Activated T-cell treated with anti-CD3 and anti-CD28 coated beads for 4 hours (primary cell): Measurements from ENCODE around the gene AK5.
"Not testable (repeated sequence)": the region's sequence is repeated elsewhere in the genome, so short reads cannot be mapped to it uniquely, and the experiment has no call there.

ENCODE experiments used
- DNase-seq: peaks from one replicate; pipeline ENCODE4 v3.0.0-alpha.2; 2020

AK5 gene

DNA sequence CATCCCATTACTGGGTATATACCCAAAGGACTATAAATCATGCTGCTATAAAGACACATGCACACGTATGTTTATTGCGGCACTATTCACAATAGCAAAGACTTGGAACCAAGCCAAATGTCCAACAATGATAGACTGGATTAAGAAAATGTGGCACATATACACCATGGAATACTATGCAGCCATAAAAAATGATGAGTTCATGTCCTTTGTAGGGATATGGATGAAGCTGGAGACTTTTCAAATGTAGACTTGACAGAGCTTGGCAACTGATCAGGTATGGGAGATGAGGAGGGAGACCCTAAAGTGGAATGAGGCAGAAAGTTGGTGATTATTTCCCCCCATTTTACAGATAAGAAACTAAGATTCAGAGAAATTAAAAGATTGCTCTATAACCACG is 230.8 kb downstream of the AK5 start:
- not testable (repeated sequence) for DNase-seq

DNA sequence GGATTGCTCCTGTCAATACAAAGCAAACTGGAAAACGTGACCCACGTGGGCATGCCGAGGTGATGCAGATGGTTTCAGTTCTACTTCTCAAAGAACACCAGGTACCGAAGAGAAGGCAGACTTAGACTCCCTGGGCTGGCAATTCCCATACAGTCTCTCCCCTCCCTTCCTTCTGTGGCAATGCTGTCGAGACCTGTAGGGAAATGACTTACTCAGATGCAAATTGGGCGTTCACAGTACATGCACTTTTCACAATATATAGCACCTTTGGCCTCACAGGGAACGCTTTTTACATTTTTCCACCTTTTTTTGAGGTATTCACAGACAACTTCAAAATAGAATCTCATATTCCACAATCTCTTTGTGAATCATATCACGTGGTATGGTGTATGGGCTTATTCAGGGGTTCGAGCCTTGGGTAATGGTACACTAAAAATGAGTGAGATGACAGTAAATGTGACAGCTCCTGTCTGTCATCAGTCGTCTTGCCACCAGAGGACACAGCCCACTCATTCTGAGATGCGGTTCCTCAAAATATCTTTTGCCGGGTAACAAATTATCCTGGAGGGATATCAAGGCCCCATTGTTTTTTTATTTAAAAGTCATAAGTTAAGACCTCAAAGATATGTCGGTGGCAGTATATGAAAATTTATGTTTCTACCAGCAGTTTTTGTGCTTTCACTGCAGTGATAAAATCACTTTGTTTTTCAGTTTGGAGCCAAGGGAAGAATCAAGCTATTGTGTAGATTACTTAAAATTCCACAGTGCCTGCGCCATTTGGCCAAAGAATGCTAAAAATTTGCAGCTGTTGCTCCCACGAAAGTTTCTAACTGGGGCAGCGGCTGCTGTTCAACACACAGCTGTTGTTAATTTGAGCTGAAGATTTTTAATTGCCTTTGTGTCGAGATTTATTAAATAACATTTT is 232.3 kb downstream of the AK5 start:
- DNase-seq, result no peak

DNA sequence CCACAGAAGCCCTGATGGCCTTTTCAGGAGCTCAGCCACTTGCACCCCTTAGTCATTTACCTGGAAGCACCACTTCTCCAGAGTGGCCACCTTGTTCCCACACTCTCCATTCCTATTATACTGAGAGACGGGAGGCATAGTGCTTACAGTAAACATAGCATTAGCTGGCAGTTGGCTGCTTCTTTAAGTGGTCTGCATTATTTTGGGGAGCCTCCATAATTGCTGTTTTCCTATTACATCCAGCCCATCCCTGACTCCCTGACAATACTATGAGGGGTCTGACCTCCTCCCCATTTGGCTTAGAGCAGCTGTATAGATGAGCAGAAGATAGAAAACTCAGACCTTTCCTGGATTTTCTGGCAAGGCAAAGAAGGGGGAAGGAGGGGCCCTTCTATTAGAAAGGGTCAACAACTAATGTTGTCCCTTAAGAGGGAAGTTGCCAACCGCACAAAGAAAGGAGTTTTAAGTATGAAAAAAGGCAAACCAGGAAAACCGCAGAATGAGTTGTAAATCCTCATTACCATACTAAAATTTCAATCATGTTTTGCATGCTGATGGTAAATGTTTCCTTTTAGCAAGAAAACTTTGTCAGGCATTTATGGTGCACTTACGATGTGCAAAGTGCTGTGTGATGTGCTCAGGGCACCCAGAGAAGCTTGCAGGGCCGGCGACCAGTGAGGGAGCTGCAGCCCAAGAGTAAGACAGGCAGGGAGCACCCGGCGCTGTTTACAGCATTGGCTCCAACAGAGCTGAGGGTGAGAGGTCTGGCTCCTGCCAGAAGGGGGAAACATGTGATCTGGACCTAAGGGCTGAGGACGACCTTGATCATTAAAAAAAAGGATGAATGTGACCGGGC is 233.3 kb downstream of the AK5 start:
- no peak for DNase-seq

DNA sequence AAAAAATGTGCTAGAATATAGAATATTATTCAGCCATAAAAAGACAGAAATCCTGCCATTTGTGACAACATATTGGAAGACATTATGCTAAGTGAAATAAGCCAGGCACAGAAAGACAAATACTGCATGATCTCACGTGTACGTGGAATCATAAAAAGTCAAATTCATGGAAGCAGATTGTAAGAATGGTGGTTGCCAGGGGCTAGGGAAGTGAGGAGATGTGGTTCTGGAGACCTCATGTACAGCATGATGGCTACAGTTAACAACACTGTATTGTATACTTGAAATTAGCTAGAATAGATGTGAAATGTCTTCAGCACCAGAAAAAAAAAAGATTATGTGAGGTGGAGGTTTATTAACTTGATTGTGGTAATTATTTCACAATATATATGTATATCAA is 234.3 kb downstream of the AK5 start:
- no peak for DNase-seq

- DNase-seq, result no peak
Observed at GRCh38 chr1:77524038-77524437, 242.2 kb downstream of the AK5 start.

GRCh38 chr1:77531149-77531548 is 249.3 kb downstream of the AK5 start:
- DNase-seq, result not testable (repeated sequence)

GRCh38 chr1:77531596-77532280 is 249.9 kb downstream of the AK5 start:
- not testable (repeated sequence) for DNase-seq

DNA sequence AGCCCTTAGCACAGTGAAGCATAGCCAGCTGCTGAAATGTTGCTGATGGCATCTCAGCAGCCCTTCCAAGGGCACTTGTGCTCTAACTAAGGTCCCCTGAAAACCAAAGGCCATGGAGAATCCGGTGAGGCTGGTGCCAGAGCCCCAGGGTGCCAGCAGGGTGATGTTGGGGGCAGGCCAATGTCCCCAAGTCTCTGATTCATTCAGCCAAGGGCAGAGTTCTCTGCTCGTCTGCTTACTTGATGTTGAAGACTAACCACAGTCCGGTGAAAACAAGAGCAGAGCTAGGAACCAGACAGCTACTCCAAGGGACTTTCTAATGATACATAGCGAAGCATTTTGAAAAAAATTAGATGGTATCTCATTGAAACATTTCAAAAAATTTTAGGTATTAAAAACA is 250.8 kb downstream of the AK5 start:
- no peak for DNase-seq

DNA sequence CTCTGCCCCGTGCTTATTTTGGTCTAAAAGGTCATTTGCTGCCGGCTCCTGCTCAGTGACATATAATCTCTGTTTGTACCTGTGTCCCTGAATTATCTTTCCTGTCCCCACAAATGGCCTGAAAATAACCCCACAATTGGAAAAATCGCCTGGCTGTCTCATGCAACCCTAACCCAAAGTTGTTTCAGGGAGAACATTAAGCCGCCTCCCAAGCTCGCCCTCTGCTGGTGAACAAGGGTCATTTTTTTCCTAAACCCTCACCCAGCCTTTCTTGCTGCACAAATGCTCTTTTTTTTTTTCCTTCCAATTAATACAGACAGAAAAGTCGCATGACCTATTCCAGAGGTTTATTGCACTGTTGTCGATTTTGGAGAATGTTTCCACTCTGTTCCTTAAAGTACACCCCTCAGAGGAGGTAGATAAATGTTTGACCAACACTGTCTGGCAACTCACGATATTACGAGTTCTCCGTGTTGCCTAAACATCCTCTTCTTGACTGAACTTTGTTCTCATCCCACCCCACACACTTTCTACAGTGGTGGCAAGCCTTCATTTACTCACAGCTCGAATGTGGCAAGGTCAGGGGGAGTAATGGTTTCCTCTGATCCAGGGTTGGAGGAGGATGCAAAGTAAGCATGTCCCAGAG is 252.0 kb downstream of the AK5 start:
- DNase-seq, result peak; percentile 45

DNA sequence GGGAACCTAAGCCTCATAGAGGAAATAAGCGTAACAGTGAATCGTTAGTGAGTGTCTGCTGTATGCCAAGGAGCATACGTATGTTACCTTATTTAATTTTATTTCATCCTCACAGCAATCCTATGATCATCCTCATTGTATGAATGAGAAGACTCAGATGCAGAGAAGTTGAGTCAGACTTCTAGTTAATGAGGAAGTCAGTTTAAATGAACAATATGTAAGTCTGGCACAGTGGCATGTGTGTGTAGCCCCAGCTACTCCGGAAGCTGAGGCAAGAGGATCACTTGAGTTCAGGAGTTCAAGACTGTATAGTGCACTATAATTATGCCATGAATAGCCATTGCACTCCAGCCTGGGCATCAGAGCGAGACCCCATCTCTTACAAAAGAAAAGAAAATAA is 252.6 kb downstream of the AK5 start:
- no peak for DNase-seq

DNA sequence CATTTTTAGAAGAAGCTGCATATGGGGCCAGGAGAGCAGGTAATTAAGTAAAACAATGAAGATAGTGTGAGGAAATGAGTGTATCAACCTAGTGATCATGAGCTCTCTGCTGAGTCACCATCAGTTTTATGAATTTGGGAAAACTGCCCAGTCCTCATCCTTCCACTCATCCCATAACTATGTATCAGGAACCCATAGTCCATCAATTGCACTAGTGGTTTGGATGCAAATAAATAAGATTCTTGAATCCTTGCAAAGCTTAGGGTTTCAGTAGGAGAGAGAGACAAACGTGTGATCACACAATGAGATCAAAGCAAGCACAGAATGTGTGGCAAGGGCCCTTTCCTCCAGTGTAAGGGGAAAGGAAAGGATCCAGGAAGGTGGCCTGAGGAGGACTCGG is 255.0 kb downstream of the AK5 start:
- DNase-seq, result no peak

- DNase-seq, result no peak
Observed at GRCh38 chr1:77538956-77539518, 257.2 kb downstream of the AK5 start.

- no peak for DNase-seq
Observed at GRCh38 chr1:77539519-77540142, 257.8 kb downstream of the AK5 start.

DNA sequence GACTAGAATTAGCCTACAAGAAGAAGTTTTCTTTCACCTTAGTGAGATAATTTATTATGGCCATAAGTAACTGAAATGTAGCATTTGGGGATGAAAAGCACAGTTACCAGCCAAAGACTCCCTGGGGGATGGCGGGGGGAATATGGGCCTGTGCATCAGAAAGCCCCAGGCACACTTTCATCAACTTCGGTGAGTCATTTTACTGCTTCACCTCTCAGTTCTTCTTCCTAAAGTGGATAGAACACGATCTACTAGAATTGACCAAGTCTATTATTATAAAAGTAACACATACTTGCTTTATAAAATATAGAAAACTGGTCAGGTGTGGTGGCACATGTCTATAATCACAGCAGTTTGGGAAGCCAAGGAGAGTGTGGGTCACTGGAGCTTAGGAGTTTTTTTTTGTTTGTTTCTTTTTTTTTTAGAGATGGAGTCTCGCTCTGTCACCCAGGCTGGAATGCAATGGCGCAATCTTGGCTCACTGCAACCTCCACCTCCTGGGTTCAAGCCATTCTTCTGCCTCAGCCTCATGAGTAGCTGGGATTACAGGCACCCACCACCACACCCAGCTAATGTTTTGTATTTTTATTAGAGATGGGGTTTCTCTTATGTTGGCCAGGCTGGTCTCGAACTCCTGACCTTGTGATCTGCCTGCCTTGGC is 258.8 kb downstream of the AK5 start:
- DNase-seq, result no peak

GRCh38 chr1:77541162-77541545 is 259.3 kb downstream of the AK5 start:
- DNase-seq, result no peak

- no peak for DNase-seq
Observed at GRCh38 chr1:77542813-77543420, 261.1 kb downstream of the AK5 start.

- DNase-seq, result no peak
Observed at GRCh38 chr1:77543822-77544448, 262.1 kb downstream of the AK5 start.

- no peak for DNase-seq
Observed at GRCh38 chr1:77544845-77545244, 263.0 kb downstream of the AK5 start.

- no peak for DNase-seq
Observed at GRCh38 chr1:77545970-77546369, 264.2 kb downstream of the AK5 start.

GRCh38 chr1:77546890-77547289 is 265.1 kb downstream of the AK5 start:
- DNase-seq, result no peak
